Measurements from ENCODE around the gene LIME1. TPM values are rescaled to one million over a fixed set of nuclear protein-coding genes. Genes with fewer than 3 reads are reported as not detected.

LIME1 gene
- total and polyA plus RNA-seq, 9 of the 15 experiments (the other 6 are each of a cell fraction or from before 2014, with no cell fraction given): 0.11 to 17.1 (median 2.8) TPM; not detected in 2

DNA sequence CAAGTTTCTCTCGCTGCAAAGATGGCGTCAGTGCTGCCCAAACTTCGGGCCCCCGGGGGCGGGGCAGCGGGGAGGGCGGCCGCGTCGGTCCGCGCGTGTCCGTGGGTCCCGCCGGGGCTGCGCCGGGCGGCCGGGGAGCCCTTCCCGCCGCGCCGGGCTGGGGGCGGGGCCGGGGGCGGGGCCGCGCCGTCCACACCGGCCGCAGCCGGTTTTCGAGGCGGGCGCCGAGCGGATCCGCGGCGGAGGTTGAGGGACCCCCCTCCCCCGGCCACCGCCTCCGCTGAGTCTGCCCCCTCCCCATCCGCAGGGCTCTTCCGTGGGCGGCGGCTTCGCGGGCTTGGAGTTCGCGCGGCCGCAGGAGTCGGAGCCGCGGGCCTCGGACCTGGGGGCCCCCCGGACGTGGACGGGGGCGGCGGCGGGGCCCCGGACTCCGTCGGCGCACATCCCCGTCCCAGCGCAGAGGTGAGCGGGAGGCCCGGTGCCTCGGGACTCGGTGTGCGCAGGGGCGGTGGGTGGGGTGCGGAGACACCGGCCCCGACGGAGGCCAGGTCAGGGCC, 3.7 kb downstream of the LIME1 start (continued):
- TF ChIP-seq, protein P1, sequence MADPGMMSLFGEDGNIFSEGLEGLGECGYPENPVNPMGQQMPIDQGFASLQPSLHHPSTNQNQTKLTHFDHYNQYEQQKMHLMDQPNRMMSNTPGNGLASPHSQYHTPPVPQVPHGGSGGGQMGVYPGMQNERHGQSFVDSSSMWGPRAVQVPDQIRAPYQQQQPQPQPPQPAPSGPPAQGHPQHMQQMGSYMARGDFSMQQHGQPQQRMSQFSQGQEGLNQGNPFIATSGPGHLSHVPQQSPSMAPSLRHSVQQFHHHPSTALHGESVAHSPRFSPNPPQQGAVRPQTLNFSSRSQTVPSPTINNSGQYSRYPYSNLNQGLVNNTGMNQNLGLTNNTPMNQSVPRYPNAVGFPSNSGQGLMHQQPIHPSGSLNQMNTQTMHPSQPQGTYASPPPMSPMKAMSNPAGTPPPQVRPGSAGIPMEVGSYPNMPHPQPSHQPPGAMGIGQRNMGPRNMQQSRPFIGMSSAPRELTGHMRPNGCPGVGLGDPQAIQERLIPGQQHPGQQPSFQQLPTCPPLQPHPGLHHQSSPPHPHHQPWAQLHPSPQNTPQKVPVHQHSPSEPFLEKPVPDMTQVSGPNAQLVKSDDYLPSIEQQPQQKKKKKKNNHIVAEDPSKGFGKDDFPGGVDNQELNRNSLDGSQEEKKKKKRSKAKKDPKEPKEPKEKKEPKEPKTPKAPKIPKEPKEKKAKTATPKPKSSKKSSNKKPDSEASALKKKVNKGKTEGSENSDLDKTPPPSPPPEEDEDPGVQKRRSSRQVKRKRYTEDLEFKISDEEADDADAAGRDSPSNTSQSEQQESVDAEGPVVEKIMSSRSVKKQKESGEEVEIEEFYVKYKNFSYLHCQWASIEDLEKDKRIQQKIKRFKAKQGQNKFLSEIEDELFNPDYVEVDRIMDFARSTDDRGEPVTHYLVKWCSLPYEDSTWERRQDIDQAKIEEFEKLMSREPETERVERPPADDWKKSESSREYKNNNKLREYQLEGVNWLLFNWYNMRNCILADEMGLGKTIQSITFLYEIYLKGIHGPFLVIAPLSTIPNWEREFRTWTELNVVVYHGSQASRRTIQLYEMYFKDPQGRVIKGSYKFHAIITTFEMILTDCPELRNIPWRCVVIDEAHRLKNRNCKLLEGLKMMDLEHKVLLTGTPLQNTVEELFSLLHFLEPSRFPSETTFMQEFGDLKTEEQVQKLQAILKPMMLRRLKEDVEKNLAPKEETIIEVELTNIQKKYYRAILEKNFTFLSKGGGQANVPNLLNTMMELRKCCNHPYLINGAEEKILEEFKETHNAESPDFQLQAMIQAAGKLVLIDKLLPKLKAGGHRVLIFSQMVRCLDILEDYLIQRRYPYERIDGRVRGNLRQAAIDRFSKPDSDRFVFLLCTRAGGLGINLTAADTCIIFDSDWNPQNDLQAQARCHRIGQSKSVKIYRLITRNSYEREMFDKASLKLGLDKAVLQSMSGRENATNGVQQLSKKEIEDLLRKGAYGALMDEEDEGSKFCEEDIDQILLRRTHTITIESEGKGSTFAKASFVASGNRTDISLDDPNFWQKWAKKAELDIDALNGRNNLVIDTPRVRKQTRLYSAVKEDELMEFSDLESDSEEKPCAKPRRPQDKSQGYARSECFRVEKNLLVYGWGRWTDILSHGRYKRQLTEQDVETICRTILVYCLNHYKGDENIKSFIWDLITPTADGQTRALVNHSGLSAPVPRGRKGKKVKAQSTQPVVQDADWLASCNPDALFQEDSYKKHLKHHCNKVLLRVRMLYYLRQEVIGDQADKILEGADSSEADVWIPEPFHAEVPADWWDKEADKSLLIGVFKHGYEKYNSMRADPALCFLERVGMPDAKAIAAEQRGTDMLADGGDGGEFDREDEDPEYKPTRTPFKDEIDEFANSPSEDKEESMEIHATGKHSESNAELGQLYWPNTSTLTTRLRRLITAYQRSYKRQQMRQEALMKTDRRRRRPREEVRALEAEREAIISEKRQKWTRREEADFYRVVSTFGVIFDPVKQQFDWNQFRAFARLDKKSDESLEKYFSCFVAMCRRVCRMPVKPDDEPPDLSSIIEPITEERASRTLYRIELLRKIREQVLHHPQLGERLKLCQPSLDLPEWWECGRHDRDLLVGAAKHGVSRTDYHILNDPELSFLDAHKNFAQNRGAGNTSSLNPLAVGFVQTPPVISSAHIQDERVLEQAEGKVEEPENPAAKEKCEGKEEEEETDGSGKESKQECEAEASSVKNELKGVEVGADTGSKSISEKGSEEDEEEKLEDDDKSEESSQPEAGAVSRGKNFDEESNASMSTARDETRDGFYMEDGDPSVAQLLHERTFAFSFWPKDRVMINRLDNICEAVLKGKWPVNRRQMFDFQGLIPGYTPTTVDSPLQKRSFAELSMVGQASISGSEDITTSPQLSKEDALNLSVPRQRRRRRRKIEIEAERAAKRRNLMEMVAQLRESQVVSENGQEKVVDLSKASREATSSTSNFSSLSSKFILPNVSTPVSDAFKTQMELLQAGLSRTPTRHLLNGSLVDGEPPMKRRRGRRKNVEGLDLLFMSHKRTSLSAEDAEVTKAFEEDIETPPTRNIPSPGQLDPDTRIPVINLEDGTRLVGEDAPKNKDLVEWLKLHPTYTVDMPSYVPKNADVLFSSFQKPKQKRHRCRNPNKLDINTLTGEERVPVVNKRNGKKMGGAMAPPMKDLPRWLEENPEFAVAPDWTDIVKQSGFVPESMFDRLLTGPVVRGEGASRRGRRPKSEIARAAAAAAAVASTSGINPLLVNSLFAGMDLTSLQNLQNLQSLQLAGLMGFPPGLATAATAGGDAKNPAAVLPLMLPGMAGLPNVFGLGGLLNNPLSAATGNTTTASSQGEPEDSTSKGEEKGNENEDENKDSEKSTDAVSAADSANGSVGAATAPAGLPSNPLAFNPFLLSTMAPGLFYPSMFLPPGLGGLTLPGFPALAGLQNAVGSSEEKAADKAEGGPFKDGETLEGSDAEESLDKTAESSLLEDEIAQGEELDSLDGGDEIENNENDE (IDR thresholded peaks at IDR 0.05; ENCODE audit: low read depth, low read length): no peak
- TF ChIP-seq HNRNPL (IDR thresholded peaks at IDR 0.05; ENCODE audit: low read depth, low read length): 0 out of 2 replicates have a peak, but pooled peaks have one; percentile 2
- peak; percentile 23 for TF ChIP-seq TAF1 (IDR thresholded peaks at IDR 0.05; ENCODE audit: control insufficient read depth, extremely low read depth, insufficient read depth, low read length, severe bottlenecking)
- no peak for TF ChIP-seq EWSR1 (IDR thresholded peaks at IDR 0.05; ENCODE audit: borderline replicate concordance, low read depth, partially characterized antibody)
- no peak for TF ChIP-seq ZNF354B (CRISPR knock-in tag; IDR thresholded peaks at IDR 0.05)
- TF ChIP-seq ZNF197 (CRISPR knock-in tag; IDR thresholded peaks at IDR 0.05; ENCODE audit: low read depth): 0 out of 2 replicates have a peak, but pooled peaks have one; percentile 11
- no peak for TF ChIP-seq PRPF4 (IDR thresholded peaks at IDR 0.05; ENCODE audit: insufficient read depth, low read depth, low read length, poor library complexity, severe bottlenecking)
- TF ChIP-seq, protein P2, sequence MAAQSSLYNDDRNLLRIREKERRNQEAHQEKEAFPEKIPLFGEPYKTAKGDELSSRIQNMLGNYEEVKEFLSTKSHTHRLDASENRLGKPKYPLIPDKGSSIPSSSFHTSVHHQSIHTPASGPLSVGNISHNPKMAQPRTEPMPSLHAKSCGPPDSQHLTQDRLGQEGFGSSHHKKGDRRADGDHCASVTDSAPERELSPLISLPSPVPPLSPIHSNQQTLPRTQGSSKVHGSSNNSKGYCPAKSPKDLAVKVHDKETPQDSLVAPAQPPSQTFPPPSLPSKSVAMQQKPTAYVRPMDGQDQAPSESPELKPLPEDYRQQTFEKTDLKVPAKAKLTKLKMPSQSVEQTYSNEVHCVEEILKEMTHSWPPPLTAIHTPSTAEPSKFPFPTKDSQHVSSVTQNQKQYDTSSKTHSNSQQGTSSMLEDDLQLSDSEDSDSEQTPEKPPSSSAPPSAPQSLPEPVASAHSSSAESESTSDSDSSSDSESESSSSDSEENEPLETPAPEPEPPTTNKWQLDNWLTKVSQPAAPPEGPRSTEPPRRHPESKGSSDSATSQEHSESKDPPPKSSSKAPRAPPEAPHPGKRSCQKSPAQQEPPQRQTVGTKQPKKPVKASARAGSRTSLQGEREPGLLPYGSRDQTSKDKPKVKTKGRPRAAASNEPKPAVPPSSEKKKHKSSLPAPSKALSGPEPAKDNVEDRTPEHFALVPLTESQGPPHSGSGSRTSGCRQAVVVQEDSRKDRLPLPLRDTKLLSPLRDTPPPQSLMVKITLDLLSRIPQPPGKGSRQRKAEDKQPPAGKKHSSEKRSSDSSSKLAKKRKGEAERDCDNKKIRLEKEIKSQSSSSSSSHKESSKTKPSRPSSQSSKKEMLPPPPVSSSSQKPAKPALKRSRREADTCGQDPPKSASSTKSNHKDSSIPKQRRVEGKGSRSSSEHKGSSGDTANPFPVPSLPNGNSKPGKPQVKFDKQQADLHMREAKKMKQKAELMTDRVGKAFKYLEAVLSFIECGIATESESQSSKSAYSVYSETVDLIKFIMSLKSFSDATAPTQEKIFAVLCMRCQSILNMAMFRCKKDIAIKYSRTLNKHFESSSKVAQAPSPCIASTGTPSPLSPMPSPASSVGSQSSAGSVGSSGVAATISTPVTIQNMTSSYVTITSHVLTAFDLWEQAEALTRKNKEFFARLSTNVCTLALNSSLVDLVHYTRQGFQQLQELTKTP (IDR thresholded peaks at IDR 0.05; ENCODE audit: low read depth in 1 of 2, partially characterized antibody in 2 of 2): no peak
- peak; percentile 29; the same call in 1 of the 2 replicates for TF ChIP-seq TARDBP (IDR thresholded peaks at IDR 0.05)
- TF ChIP-seq WHSC1 (IDR thresholded peaks at IDR 0.05; ENCODE audit: low read length): no peak
